K562 (cell line): Measurements from ENCODE around the gene NOP14. TPM values are rescaled to one million over a fixed set of nuclear protein-coding genes. Genes with fewer than 3 reads are reported as not detected.
"Not testable (repeated sequence)": the region's sequence is repeated elsewhere in the genome, so short reads cannot be mapped to it uniquely, and the experiment has no call there.

Experiments
- ATAC-seq: fragments of 200-7000 bp; cut with Tn5 transposase; 3 replicates; pipeline ENCODE4 v1.9.1; 2020; ENCODE audit warnings: moderate library complexity
- BruUV-seq: library from RNA; stranded (reverse); fragments of 400-500 nt; replicated peaks from 2 replicates; lab custom pipeline; 2021; lab: Mats Ljungman, UMichigan
- CTCF ChIA-PET: fragments of 300-600 bp; formaldehyde crosslinking; extraction: SDS; loops from one replicate; lab custom pipeline; 2021; ENCODE audit warnings: low intra/inter-chr PET ratio; lab: Yijun Ruan, JAX
- POLR2A ChIA-PET: fragments of 300-600, 350-650 bp; sonication (Branson Sonifier 250); formaldehyde crosslinking; extraction: SDS; loops from one replicate; lab custom pipeline; 2021; ENCODE audit warnings: antibody characterized with exemption, inconsistent platforms; lab: Yijun Ruan, JAX
- DNase-seq, 4 experiments: peaks; one replicate each; pipeline versions ENCODE4 v3.0.0 to v3.0.0-alpha.2; 2011 to 2018; ENCODE audit warnings: low spot score in 3 of 4, mixed read lengths in 3 of 4; ENCODE audit errors: extremely low read depth in 1 of 4
- FAIRE-seq: peaks from 2 replicates; lab custom pipeline; 2011; peaks lifted over from hg19 to GRCh38; lab: Jason Lieb, UNC
- H2AFZ ChIP-seq: 2 replicates; pipeline ENCODE4 v1.6.0; 2011; ENCODE audit warnings: low read depth, low read length, control low read depth, inconsistent platforms
- H3K27ac ChIP-seq: fragments of 200-600 bp; 3 replicates; pipeline ENCODE4 v1.8.0; 2011; ENCODE audit warnings: low read depth, mild to moderate bottlenecking, control low read depth, inconsistent platforms, low read length, moderate library complexity, mixed read lengths; ENCODE audit errors: extremely low read depth
- H3K27me3 ChIP-seq, 2 experiments: fragments of 300-600 bp in 1 of 2; 2 replicates in 1 of 2; 3 replicates in 1 of 2; pipeline versions ENCODE4 v1.6.0 to v1.8.0; 2011; ENCODE audit warnings: inconsistent platforms in 2 of 2, low read length in 2 of 2, mild to moderate bottlenecking in 1 of 2, mixed read lengths in 1 of 2, moderate library complexity in 1 of 2; ENCODE audit not compliant: control insufficient read depth in 2 of 2, insufficient read depth in 2 of 2
- H3K36me3 ChIP-seq: fragments of 300-600 bp; 3 replicates; pipeline ENCODE4 v1.8.0; 2011; ENCODE audit warnings: mild to moderate bottlenecking, low read length, inconsistent platforms; ENCODE audit not compliant: control insufficient read depth, insufficient read depth
- H3K4me1 ChIP-seq, 2 experiments: fragments of 200-600 bp in 1 of 2; replicated peaks in 1 of 2; 2 replicates in 1 of 2; 3 replicates in 1 of 2; pipeline versions ENCODE4 v1.5.1 to v1.8.0; 2011; ENCODE audit warnings: inconsistent platforms in 2 of 2, low read length in 2 of 2, mild to moderate bottlenecking in 1 of 2, mixed read lengths in 1 of 2, moderate library complexity in 1 of 2; ENCODE audit not compliant: control insufficient read depth in 2 of 2, insufficient read depth in 2 of 2
- H3K4me2 ChIP-seq: 2 replicates; pipeline ENCODE4 v1.6.1; 2011; ENCODE audit warnings: low read length, control low read depth, inconsistent platforms, mixed read lengths; ENCODE audit not compliant: insufficient read depth
- H3K4me3 ChIP-seq: fragments of 200-600 bp; sonication (generic), shearing (Covaris generic); 2 replicates; pipeline ENCODE4 v1.5.1; 2016; ENCODE audit warnings: control low read depth, inconsistent platforms
- H3K79me2 ChIP-seq: fragments of 200-600 bp; 3 replicates; pipeline ENCODE4 v1.8.0; 2011; ENCODE audit warnings: low read length, inconsistent platforms; ENCODE audit not compliant: control insufficient read depth, insufficient read depth
- H3K9ac ChIP-seq, 2 experiments: 2 replicates each; pipeline versions ENCODE4 v1.6.0 to v1.6.1; 2011; ENCODE audit warnings: low read depth in 2 of 2, low read length in 2 of 2, control low read depth in 1 of 2, inconsistent platforms in 1 of 2, mild to moderate bottlenecking in 1 of 2, mixed read lengths in 1 of 2; ENCODE audit not compliant: insufficient read depth in 1 of 2
- H3K9me1 ChIP-seq: one replicate; pipeline ENCODE4 v1.6.0; 2011; ENCODE audit warnings: inconsistent platforms, mild to moderate bottlenecking, low read length, moderate library complexity; ENCODE audit not compliant: control insufficient read depth, insufficient read depth
- H3K9me3 ChIP-seq: replicated peaks from 2 replicates; pipeline ENCODE4 v1.5.1; 2011; ENCODE audit warnings: low read depth, low read length, inconsistent platforms; ENCODE audit not compliant: control insufficient read depth, insufficient read depth
- H4K20me1 ChIP-seq: replicated peaks from 2 replicates; pipeline ENCODE4 v1.6.1; 2011; ENCODE audit warnings: low read length, inconsistent platforms, mixed read lengths; ENCODE audit not compliant: control insufficient read depth, insufficient read depth
- CAMTA2 ChIP-seq: fragments of 250-450 bp; sonication (Bioruptor Pico); conservative IDR thresholded peaks from 2 replicates; pipeline ENCODE4 v1.5.1; 2022
- GABPB1 ChIP-seq: sonication (generic); formaldehyde crosslinking; IDR thresholded peaks from 2 replicates; pipeline ENCODE4 v1.8.0; 2022; ENCODE audit warnings: mild to moderate bottlenecking, missing genetic modification reagents
- HSF4 ChIP-seq: fragments of 250-450 bp; sonication (Bioruptor Pico); IDR thresholded peaks from 2 replicates; pipeline ENCODE4 v2.1.2; 2022; ENCODE audit warnings: mild to moderate bottlenecking, moderate library complexity, borderline replicate concordance
- LARP7 ChIP-seq: fragments of 450-650 bp; IDR thresholded peaks from 2 replicates; pipeline ENCODE4 v1.6.1; 2016
- NRF1 ChIP-seq, 2 experiments: fragments of 450-650 bp; IDR thresholded peaks in 1 of 2; conservative IDR thresholded peaks in 1 of 2; 2 replicates each; pipeline ENCODE4 v1.6.1; 2014; ENCODE audit warnings: mild to moderate bottlenecking in 2 of 2
- POLR2A ChIP-seq: fragments of 450-650 bp; conservative IDR thresholded peaks from 2 replicates; pipeline ENCODE4 v1.6.1; 2016
- WGBS: fragments of 100-300 bp; shearing (Covaris generic); methylation state at CpG from one replicate; pipeline ENCODE4 v1.1.6; 2016; ENCODE audit warnings: low coverage, mixed read lengths; ENCODE audit not compliant: insufficient coverage; ENCODE audit errors: missing lambda C conversion rate; 5-methylcytosine and 5-hydroxymethylcytosine counted together
- in situ Hi-C: fragments of 300-500 bp; cut with MboI; formaldehyde crosslinking; loops from 4 replicates; pipeline ENCODE4 v1.15.0; 2018; ENCODE audit warnings: inconsistent platforms, mixed read lengths
- intact Hi-C: fragments of 100-400 bp; cut with micrococcal nuclease; formaldehyde crosslinking; loops from 2 replicates; pipeline ENCODE4 v1.14.2; 2022
- polyA plus RNA-seq, 8 experiments: library from polyadenylated mRNA; depleted of rRNA in 4 of 8; stranded (reverse) in 5 of 8; unstranded in 3 of 8; fragments of >200 nt; fragmentation: Nextera tagmentation in 2 of 8; fragmentation: Illumina TruSeq in 1 of 8; extraction: Ambion mirVana in 2 of 8; extraction: Trizol in 1 of 8; gene quantifications; 2 replicates each; pipeline versions ENCODE4 v1.2.1 to v1.2.3, GENCODE V29; 2011 to 2014; ENCODE audit warnings: inconsistent platforms in 1 of 8, missing spikeins in 1 of 8
- total RNA-seq, 7 experiments: library from RNA; depleted of rRNA in 6 of 7; stranded (reverse); fragments of >200 nt in 6 of 7; fragmentation: Illumina TruSeq in 2 of 7; extraction: Trizol in 2 of 7; gene quantifications; 2 replicates each; pipeline versions ENCODE4 v1.2.1 to v1.2.3, GENCODE V29; 2011 to 2021; ENCODE audit warnings: low replicate concordance in 1 of 7
- TF ChIP-seq, protein P1 (sequence below), 2 experiments: fragments of 450-650 bp in 1 of 2; sonication (generic) in 1 of 2; formaldehyde crosslinking; conservative IDR thresholded peaks; 2 replicates each; pipeline versions ENCODE4 v1.4.0 to v1.8.1; 2020 to 2022; ENCODE audit warnings: mild to moderate bottlenecking in 1 of 2, missing genetic modification reagents in 1 of 2
- TF ChIP-seq, protein P2 (sequence below): fragments of 250-450 bp; sonication (Bioruptor Pico); IDR thresholded peaks from 2 replicates; pipeline ENCODE4 v1.5.0; 2022; ENCODE audit warnings: mild to moderate bottlenecking
- TF ChIP-seq, protein P3 (sequence below): fragments of 450-650 bp; IDR thresholded peaks from 2 replicates; pipeline ENCODE4 v1.6.1; 2018; ENCODE audit warnings: mild to moderate bottlenecking, low read depth; ENCODE audit not compliant: partially characterized antibody

The NOP14 gene
- total and polyA plus RNA-seq, 9 of the 15 experiments (the other 6 are each of a cell fraction or from before 2014, with no cell fraction given), result 12.7 to 76.0 (median 50.9) TPM

DNA sequence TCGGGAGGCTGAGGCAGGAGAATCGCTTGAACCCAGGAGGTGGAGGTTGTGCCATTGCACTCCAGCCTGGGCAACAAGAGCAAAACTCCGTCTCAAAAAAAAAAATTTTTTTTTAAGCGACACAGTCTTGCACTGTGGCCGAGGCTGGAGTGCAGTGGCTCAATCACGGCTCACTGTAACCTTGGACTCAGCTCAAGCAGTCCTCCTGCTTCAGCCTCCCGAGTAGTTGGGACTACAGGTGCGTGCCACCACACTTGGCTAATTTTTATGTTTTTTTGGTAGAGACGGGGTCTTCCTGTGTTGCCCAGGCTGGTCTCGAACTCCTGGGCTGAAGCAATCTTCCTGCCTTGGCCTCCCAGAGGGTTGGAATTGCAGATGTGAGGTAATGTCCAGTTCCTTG lies 24.8 kb downstream of the NOP14 start:
- intact Hi-C loops, H3K9me3 ChIP-seq, in situ Hi-C loops, H3K27me3 ChIP-seq, H3K9ac ChIP-seq, CTCF ChIA-PET, ATAC-seq, H3K27ac ChIP-seq, DNase-seq, H3K4me3 ChIP-seq, H3K4me2 ChIP-seq, H2AFZ ChIP-seq, H3K9me1 ChIP-seq, FAIRE-seq: not testable (repeated sequence)
- peaks cover 17 to 47% of the 10 kb centered on the region in 2 experiments; a peak in 4 of 5 replicates for H3K4me1 ChIP-seq
- H3K36me3 ChIP-seq, result peaks cover 69% of the 10 kb centered on the region
- peaks cover 17% of the 10 kb centered on the region; the same call in 1 of the 2 replicates for H4K20me1 ChIP-seq
- POLR2A ChIA-PET, result interaction anchor here (1.2 kb wide), 1 partner anchor 9 kb away, joined by 4 read pairs; no protein-coding TSS in a partner anchor
- H3K79me2 ChIP-seq, result peaks cover 23% of the 10 kb centered on the region; the same call in 2 of the 3 replicates
- WGBS, result 99% methylated on average over 9 of the region's 10 CpGs
- TSS peak; percentile 62 for BruUV-seq
- 0 out of 2 replicates have a peak, but pooled peaks have one; percentile 13 for TF ChIP-seq POLR2A

DNA sequence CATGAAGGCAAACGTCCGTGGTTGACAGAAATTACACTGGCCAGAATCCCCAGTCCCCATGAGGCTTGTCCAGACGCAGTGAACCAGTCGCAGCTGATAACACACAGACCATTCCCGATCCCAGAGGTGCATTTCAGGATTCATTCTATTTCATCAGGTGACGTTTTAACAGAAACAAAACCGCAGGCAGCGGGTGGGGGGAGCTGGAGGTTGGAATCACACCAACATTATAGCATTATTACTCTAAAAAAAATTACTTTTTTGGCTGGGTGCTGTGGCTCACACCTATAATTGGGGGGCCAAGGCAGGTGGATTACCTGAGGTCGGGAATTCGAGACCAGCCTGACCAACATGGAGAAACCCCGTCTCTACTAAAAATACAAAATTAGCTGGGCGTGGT lies 25.2 kb downstream of the NOP14 start:
- 79% methylated on average over 11 of the region's 12 CpGs for WGBS
- DNase-seq (no peak), FAIRE-seq (no peak), ATAC-seq (no peak)
- ChIA-PET POLR2A (interaction anchor here (1.2 kb wide), 1 partner anchor 9 kb away, joined by 4 read pairs; no protein-coding TSS in a partner anchor), CTCF (no interaction called here)
- Histone ChIP-seq H2AFZ (no peak overlapping the region), H3K9me1 (no peaks in the 10 kb centered on the region), H3K27ac (no peak overlapping the region), H3K36me3 (peaks cover 64% of the 10 kb centered on the region), H3K79me2 (peaks cover 27% of the 10 kb centered on the region; the same call in 2 of the 3 replicates), H3K4me3 (no peak overlapping the region), H4K20me1 (peaks cover 17% of the 10 kb centered on the region; the same call in 1 of the 2 replicates), H3K4me2 (no peak overlapping the region), H3K27me3 (no peaks in the 10 kb centered on the region), H3K9me3 (no peaks in the 10 kb centered on the region), H3K4me1 (peaks cover 17 to 51% of the 10 kb centered on the region in 2 experiments; a peak in 4 of 5 replicates), H3K9ac (no peak overlapping the region)
- in situ Hi-C loops, result no loop called here
- BruUV-seq, result no TSS peak
- intact Hi-C loops, result no loop called here
- TF ChIP-seq, protein P1, sequence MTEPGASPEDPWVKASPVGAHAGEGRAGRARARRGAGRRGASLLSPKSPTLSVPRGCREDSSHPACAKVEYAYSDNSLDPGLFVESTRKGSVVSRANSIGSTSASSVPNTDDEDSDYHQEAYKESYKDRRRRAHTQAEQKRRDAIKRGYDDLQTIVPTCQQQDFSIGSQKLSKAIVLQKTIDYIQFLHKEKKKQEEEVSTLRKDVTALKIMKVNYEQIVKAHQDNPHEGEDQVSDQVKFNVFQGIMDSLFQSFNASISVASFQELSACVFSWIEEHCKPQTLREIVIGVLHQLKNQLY (CRISPR knock-in tag; conservative IDR thresholded peaks at IDR 0.05), result no peak
- no peak for TF ChIP-seq GABPB1 (CRISPR knock-in tag)
- no peak for TF ChIP-seq CAMTA2 (CRISPR knock-in tag)
- no peak for TF ChIP-seq NRF1 (conservative IDR thresholded peaks at IDR 0.05 in 1 of 2, IDR thresholded peaks at IDR 0.05 in 1 of 2)
- TF ChIP-seq, protein P2, sequence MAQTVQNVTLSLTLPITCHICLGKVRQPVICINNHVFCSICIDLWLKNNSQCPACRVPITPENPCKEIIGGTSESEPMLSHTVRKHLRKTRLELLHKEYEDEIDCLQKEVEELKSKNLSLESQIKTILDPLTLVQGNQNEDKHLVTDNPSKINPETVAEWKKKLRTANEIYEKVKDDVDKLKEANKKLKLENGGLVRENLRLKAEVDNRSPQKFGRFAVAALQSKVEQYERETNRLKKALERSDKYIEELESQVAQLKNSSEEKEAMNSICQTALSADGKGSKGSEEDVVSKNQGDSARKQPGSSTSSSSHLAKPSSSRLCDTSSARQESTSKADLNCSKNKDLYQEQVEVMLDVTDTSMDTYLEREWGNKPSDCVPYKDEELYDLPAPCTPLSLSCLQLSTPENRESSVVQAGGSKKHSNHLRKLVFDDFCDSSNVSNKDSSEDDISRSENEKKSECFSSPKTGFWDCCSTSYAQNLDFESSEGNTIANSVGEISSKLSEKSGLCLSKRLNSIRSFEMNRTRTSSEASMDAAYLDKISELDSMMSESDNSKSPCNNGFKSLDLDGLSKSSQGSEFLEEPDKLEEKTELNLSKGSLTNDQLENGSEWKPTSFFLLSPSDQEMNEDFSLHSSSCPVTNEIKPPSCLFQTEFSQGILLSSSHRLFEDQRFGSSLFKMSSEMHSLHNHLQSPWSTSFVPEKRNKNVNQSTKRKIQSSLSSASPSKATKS (CRISPR knock-in tag), result no peak
- TF ChIP-seq, protein P3, sequence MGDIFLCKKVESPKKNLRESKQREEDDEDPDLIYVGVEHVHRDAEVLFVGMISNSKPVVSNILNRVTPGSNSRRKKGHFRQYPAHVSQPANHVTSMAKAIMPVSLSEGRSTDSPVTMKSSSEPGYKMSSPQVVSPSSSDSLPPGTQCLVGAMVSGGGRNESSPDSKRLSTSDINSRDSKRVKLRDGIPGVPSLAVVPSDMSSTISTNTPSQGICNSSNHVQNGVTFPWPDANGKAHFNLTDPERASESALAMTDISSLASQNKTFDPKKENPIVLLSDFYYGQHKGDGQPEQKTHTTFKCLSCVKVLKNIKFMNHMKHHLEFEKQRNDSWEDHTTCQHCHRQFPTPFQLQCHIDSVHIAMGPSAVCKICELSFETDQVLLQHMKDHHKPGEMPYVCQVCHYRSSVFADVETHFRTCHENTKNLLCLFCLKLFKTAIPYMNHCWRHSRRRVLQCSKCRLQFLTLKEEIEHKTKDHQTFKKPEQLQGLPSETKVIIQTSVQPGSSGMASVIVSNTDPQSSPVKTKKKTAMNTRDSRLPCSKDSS, result no peak
- TF ChIP-seq HSF4 (CRISPR knock-in tag), result no peak
- no peak for TF ChIP-seq LARP7
